IMR-90 (cell line): Measurements from ENCODE around the gene SCPEP1.

ENCODE experiments used
- CEBPB ChIP-seq: IDR thresholded peaks from 2 replicates; pipeline ENCODE4 v1.6.1; 2012; ENCODE audit warnings: low read depth, low read length, improper control_type of control experiment
- ELK1 ChIP-seq: fragments of 150-350 bp; IDR thresholded peaks from 2 replicates; pipeline ENCODE4 v1.6.1; 2016; ENCODE audit warnings: low read depth, mild to moderate bottlenecking, low read length, moderate library complexity, borderline replicate concordance
- MAFK ChIP-seq: IDR thresholded peaks from 2 replicates; pipeline ENCODE4 v1.6.1; 2012; ENCODE audit warnings: low read depth, low read length, improper control_type of control experiment
- POLR2A ChIP-seq: IDR thresholded peaks from 2 replicates; pipeline ENCODE4 v1.6.1; 2012; ENCODE audit warnings: mild to moderate bottlenecking, low read depth, low read length
- TF ChIP-seq, protein P1 (sequence below): conservative IDR thresholded peaks from 2 replicates; pipeline ENCODE4 v1.5.1; 2012; ENCODE audit warnings: mild to moderate bottlenecking, low read depth, low read length, improper control_type of control experiment

DNA sequence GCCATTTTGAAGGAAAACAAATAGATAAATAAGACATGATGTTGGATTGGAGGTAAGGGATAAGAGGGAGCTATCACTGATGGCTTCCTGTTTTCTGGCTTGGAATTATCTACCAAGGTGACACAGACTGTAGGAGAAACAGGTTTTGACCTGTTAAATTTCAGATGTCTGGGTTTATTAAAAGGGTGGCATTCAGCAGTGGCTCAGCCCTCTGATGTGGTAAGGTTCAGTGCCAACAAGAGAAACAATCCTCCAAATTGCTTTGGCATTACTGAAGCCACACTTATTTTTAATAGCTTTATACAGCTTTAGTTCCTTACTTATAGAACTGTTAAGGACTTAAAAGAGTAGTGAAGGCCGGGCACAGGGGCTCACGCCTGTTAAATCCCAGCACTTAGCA lies 70.2 kb downstream of the SCPEP1 start:
- TF ChIP-seq, protein P1, sequence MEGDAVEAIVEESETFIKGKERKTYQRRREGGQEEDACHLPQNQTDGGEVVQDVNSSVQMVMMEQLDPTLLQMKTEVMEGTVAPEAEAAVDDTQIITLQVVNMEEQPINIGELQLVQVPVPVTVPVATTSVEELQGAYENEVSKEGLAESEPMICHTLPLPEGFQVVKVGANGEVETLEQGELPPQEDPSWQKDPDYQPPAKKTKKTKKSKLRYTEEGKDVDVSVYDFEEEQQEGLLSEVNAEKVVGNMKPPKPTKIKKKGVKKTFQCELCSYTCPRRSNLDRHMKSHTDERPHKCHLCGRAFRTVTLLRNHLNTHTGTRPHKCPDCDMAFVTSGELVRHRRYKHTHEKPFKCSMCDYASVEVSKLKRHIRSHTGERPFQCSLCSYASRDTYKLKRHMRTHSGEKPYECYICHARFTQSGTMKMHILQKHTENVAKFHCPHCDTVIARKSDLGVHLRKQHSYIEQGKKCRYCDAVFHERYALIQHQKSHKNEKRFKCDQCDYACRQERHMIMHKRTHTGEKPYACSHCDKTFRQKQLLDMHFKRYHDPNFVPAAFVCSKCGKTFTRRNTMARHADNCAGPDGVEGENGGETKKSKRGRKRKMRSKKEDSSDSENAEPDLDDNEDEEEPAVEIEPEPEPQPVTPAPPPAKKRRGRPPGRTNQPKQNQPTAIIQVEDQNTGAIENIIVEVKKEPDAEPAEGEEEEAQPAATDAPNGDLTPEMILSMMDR, result no peak
- TF ChIP-seq POLR2A, result no peak
- no peak for TF ChIP-seq MAFK
- no peak for TF ChIP-seq ELK1
- TF ChIP-seq CEBPB, result no peak
